Measurements from ENCODE around the gene DDX17.

DNA sequence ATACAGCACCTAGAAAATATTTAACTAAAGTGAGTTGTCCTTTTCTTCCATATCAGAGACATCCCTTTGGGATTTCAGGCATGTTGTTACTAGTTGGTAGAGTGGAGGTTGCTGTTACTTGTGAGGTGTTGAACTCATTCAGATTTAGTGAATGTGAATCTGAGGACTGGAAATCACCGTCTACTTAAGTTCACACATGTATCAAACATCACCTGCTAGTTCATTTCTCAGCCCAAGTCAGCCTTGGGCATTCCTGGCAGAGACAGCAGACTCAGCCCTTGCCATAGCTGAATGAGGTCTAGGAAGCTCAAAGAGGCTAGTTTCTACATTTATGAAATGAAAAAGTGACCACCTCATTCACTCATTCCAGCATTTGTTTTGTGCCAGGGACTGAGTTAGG is 28.5 kb downstream of the DDX17 start:
- no peak for TF ChIP-seq CEBPB (IDR thresholded peaks at IDR 0.05; ENCODE audit: low read depth)
- TF ChIP-seq, protein P1, sequence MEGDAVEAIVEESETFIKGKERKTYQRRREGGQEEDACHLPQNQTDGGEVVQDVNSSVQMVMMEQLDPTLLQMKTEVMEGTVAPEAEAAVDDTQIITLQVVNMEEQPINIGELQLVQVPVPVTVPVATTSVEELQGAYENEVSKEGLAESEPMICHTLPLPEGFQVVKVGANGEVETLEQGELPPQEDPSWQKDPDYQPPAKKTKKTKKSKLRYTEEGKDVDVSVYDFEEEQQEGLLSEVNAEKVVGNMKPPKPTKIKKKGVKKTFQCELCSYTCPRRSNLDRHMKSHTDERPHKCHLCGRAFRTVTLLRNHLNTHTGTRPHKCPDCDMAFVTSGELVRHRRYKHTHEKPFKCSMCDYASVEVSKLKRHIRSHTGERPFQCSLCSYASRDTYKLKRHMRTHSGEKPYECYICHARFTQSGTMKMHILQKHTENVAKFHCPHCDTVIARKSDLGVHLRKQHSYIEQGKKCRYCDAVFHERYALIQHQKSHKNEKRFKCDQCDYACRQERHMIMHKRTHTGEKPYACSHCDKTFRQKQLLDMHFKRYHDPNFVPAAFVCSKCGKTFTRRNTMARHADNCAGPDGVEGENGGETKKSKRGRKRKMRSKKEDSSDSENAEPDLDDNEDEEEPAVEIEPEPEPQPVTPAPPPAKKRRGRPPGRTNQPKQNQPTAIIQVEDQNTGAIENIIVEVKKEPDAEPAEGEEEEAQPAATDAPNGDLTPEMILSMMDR (IDR thresholded peaks at IDR 0.05 in 2 of 3, conservative IDR thresholded peaks at IDR 0.05 in 1 of 3; ENCODE audit: borderline replicate concordance in 1 of 3, insufficient read depth in 1 of 3, low read depth in 2 of 3, low read length in 2 of 3): no peak
- TF ChIP-seq POLR2A (IDR thresholded peaks at IDR 0.05; ENCODE audit: borderline replicate concordance, extremely low read depth, insufficient read depth, insufficient read length): no peak
- TF ChIP-seq RAD21 (IDR thresholded peaks at IDR 0.05; ENCODE audit: low read depth): no peak
- TF ChIP-seq CBX3 (IDR thresholded peaks at IDR 0.05; ENCODE audit: low read depth): no peak
- TF ChIP-seq ZNF274 (IDR thresholded peaks at IDR 0.05; ENCODE audit: low read depth, low read length): no peak
- TF ChIP-seq EZH2phosphoT487 (IDR thresholded peaks at IDR 0.05; ENCODE audit: borderline replicate concordance): no peak
- TF ChIP-seq, protein P2, sequence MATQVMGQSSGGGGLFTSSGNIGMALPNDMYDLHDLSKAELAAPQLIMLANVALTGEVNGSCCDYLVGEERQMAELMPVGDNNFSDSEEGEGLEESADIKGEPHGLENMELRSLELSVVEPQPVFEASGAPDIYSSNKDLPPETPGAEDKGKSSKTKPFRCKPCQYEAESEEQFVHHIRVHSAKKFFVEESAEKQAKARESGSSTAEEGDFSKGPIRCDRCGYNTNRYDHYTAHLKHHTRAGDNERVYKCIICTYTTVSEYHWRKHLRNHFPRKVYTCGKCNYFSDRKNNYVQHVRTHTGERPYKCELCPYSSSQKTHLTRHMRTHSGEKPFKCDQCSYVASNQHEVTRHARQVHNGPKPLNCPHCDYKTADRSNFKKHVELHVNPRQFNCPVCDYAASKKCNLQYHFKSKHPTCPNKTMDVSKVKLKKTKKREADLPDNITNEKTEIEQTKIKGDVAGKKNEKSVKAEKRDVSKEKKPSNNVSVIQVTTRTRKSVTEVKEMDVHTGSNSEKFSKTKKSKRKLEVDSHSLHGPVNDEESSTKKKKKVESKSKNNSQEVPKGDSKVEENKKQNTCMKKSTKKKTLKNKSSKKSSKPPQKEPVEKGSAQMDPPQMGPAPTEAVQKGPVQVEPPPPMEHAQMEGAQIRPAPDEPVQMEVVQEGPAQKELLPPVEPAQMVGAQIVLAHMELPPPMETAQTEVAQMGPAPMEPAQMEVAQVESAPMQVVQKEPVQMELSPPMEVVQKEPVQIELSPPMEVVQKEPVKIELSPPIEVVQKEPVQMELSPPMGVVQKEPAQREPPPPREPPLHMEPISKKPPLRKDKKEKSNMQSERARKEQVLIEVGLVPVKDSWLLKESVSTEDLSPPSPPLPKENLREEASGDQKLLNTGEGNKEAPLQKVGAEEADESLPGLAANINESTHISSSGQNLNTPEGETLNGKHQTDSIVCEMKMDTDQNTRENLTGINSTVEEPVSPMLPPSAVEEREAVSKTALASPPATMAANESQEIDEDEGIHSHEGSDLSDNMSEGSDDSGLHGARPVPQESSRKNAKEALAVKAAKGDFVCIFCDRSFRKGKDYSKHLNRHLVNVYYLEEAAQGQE (IDR thresholded peaks at IDR 0.05; ENCODE audit: low read depth): no peak

Measured in HCT116 (cell line).